GM19099 (cell line): ENCODE results near the gene WNT5A.

ENCODE experiments used
- POLR2A ChIP-seq: IDR thresholded peaks from 3 replicates; pipeline ENCODE4 v1.6.1; 2011; ENCODE audit warnings: low read depth; ENCODE audit not compliant: insufficient read length; ENCODE audit errors: extremely low read depth

WNT5A gene

GRCh38 chr3:55490276-55490913 is 3.3 kb upstream of the WNT5A start:
- no peak for TF ChIP-seq POLR2A

GRCh38 chr3:55489798-55490132 is 2.7 kb upstream of the WNT5A start:
- no peak for TF ChIP-seq POLR2A

- TF ChIP-seq POLR2A, result no peak
Measured at GRCh38 chr3:55488398-55489055, 1.4 kb upstream of the WNT5A start.

- no peak for TF ChIP-seq POLR2A
Measured at GRCh38 chr3:55487381-55488241, 505 bp upstream of the WNT5A start.

GRCh38 chr3:55486101-55486856 is 827 bp downstream of the WNT5A start:
- no peak for TF ChIP-seq POLR2A

- no peak for TF ChIP-seq POLR2A
Measured at GRCh38 chr3:55484801-55485791, 2.0 kb downstream of the WNT5A start.

- no peak for TF ChIP-seq POLR2A
Measured at GRCh38 chr3:55484191-55484689, 2.9 kb downstream of the WNT5A start.

GRCh38 chr3:55483196-55484095 is 3.7 kb downstream of the WNT5A start:
- no peak for TF ChIP-seq POLR2A

- no peak for TF ChIP-seq POLR2A
Measured at GRCh38 chr3:55482496-55483195, 4.5 kb downstream of the WNT5A start.

- no peak for TF ChIP-seq POLR2A
Measured at GRCh38 chr3:55481744-55482495, 5.2 kb downstream of the WNT5A start.

GRCh38 chr3:55480911-55481743 is 6.0 kb downstream of the WNT5A start:
- TF ChIP-seq POLR2A, result no peak
